PC-3 (cell line): ENCODE data around the gene MAGI1.

Source experiments
- CTCF ChIP-seq: fragments of 300-600 bp; sonication (generic); conservative IDR thresholded peaks from 2 replicates; pipeline ENCODE4 v1.5.1; 2017; ENCODE audit warnings: antibody characterized with exemption, low read depth, mild to moderate bottlenecking, low read length
- EZH2phosphoT487 ChIP-seq: fragments of 300-600 bp; sonication (generic); IDR thresholded peaks from 2 replicates; pipeline ENCODE4 v1.6.1; 2018; ENCODE audit warnings: mild to moderate bottlenecking, antibody characterized with exemption, low read length, borderline replicate concordance

GRCh38 chr3:65549626-65549959, 489.1 kb downstream of the MAGI1 start:
- TF ChIP-seq EZH2phosphoT487: no peak
- no peak for TF ChIP-seq CTCF
